HPDE6-E6E7 (cell line): ENCODE results near the gene GYG1.
"Not testable (repeated sequence)": the region's sequence is repeated elsewhere in the genome, so short reads cannot be mapped to it uniquely, and the experiment has no call there.

ENCODE experiments used
- DNase-seq: peaks from one replicate; pipeline ENCODE4 v3.0.0; 2011; ENCODE audit warnings: missing footprints; ENCODE audit errors: extremely low spot score

Gene GYG1

DNA sequence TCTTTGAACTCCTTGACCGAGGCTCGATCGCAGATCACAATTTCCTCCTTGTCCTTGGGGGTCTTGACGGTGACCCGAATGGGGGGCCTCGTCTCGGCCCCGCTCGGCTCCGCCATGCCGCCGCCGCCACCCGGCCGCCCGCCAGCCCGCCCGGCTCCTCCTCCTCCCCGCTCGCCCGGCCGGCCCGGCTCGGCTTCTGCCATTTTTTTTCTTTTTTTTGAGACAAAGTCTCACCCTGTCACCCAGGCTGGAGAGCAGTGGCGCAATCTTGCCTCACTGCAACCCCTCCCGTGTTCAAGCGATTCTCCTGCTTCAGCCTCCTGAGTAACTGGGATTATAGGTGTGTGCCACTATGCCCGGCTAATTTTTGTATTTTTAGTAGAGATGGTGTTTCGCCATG lies 3.8 kb upstream of the GYG1 start:
- DNase-seq: not testable (repeated sequence)

DNA sequence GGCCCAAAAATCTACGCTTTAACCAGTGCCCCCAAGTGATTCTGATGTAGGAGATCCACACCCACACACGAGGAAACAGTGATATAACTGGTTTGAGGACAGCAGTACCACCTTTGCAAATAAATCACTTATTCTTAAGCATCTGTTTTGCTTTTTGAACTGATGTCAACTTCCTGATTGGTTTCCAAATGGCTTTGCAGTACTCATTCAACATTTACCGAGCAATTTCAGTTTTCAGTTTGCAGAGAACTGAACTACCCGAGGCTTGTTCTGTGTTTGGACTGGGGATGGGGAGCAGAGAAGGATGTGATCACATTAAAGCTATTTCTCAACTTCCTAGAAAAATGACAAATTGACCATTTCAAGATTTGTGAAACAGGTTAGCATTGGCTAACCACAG lies 1.1 kb upstream of the GYG1 start:
- DNase-seq: no peak

DNA sequence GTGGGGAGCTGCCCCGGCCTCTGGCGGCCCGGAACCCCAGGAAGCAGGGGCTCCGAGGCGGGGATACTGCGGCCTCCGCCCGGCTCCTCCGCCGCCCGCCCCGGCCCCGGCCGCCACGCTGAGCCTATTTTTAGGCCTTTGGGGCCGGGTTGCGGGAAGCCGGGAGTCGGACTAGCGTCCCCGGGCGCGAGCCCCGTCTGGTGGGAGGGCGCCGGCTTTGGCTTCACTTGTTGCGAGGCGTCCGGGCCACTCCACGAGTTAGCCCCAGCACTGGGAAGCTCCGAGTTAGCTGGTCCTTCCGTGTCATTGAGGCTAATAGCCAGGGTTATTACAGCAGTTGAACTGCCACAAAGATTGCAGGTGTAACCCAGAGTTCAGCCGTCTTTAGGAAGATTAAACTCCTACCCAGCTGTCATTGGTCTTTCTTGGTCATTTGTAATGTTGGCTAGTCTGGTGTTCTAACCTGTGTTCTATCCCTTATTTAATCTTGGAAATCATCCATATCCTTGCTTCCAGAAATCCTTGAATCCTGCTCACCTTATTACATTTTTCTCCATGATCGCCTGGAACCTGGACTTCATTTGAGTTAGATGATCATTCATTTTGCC lies 791 bp downstream of the GYG1 start:
- DNase-seq: peak; percentile 16

DNA sequence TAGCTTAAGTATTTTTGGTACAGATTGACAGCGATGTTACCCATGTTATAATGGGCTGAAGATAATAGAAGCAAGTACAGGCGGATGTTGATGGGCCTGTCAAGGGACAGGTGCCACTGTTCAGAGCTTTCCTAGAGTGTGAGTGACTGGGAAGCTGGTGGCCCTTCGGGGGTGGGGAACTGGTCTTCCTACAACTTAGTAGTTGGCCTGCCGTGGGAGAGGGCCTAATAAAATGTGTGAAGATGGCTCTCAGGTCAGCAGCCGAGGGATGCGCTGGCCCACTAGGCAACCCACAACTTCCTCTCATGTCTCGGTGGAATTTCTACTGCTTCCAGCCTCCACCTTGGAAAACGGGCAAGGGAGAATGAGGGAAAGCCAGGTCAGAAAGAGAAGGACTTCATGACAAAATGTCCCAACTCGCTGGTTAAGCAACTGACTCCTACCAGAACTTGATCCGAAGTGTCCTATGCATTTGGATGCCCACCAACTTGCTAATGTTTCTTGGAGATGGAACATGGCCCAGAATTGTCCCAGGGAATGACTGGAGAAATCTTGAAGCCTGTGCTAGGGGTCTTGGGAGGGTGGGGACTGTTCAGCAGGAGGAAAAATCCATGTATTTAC lies 1.4 kb downstream of the GYG1 start:
- DNase-seq: no peak

DNA sequence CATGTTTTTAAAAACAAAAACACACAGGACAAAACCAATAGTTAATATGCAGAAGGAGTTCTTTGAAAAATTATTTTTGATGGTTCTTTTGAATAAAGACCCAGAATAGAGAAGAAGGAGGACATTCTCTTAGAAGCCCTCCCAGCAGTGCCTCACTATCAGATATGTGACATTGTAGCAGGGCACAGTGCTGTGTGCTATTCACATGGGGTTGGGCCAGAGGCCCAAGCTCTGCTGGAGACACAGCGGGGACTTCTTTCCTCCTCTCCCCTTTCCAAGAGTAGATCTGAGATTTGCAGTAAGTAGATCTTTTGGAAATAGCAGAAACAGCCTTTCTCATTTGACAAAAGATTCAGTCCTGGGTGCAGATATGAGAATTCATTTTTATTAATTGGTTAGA lies 6.3 kb downstream of the GYG1 start:
- no peak for DNase-seq

DNA sequence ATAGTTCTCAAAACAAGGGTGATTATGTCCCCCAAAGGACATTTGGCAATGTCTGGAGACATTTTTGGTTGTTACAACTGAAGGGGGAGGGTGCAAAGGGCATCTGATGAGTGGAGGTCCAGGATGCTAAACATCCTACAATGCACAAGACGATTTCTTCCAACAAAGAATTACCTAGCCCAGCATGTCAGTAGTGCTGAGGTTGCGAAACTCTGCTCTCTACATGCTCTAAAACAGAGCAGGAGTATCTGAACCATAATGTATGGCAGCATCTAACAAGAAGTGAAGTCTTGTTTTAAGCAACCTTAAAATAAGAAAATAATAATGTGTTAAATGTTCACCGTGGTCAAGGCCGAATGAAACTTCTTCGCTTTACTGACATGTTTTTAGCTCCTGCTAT lies 7.0 kb downstream of the GYG1 start:
- DNase-seq: no peak

DNA sequence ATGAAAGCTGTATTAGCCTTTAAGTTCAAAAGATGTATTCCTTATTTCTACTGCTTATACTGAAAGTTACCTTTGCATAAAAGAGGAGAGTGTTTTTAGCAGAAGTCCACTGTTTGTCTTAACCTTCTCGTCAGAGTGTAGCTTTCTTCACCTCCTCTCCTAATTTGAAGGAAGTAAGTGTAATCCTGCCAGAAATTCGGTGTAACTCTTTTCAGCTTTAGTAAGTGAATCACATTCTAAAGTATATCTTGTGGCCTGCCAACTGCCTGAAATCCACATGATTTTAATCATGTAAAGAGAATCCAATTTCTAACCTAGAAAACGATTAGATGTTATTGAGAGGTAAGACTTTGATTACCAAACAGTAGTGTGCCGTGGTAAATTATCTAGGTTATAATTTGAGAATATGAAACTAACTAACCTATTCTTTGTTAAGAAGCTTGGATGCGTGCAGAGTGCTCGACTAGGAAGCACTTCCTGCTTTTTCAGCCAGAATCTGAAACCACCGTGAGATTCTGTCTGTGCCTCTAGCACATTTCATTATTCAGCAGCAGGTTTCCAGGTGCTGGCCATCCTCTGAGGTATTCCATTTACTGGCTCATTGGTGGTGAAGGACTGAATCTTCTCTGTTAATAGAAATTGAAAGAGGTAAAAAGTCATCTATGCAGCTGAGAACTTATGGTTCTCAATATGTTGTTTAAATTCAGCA lies 7.5 kb downstream of the GYG1 start:
- no peak for DNase-seq

DNA sequence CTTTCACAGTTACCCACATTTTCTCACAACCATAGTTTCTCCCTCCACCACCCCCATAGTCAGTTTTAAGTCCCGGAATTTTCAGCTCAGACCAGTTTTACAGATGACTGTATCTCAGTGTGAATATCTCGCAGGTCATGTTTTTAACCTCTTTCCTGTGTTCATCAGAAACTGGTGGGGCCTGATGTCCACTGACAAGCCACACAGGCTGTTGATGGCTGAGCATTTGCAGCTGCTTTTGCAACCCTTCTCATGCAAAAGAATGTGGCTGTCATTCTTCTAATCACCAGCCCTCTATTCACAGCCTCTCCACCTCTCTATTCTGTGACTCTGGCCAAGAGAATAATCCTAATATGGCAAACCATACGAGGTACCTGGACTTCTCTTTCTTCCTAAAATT lies 8.5 kb downstream of the GYG1 start:
- DNase-seq: no peak

DNA sequence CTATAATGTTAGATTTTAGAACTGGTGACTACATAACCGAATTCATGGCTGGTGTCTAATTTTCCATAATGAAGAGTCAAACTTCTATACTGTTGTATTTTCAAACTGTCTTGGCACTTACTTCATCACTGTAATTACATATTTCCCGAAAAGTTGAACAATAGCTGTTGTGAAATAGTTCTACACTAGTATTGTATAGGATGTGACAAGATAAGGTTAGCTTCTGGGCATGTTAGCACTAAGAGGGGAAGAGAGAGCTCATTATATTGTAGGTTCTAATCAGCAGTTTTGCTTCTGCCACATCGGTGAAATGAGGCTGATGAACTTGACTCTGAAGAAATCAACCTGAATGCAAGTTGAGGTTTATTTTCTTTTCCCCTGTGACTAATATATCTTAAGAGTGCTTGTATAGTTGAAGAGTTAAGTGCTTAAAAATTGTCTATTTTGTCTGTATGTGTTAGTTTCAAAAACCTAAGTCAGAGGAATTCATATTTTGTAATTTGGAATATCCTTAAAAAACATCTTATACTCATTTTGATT lies 8.9 kb downstream of the GYG1 start:
- DNase-seq: no peak

DNA sequence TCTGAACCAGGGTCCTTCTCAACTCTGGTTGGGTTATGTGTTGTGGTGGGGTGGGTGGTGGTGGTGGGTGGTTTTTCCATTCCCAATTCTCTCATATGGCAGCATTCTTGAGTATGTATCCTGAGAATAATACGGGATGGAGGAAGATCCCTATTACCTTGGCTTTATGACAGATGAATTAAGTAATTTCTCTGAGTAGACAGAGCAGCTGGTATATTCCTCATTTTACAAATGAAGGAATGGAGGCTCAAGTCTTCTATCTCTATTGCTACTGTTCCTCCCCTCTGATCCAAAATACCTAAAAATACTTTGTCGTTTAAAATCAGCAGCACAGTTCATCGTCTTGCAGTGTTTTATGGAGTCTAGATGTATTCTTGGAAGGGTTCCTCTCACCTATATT lies 10.4 kb downstream of the GYG1 start:
- DNase-seq: no peak

DNA sequence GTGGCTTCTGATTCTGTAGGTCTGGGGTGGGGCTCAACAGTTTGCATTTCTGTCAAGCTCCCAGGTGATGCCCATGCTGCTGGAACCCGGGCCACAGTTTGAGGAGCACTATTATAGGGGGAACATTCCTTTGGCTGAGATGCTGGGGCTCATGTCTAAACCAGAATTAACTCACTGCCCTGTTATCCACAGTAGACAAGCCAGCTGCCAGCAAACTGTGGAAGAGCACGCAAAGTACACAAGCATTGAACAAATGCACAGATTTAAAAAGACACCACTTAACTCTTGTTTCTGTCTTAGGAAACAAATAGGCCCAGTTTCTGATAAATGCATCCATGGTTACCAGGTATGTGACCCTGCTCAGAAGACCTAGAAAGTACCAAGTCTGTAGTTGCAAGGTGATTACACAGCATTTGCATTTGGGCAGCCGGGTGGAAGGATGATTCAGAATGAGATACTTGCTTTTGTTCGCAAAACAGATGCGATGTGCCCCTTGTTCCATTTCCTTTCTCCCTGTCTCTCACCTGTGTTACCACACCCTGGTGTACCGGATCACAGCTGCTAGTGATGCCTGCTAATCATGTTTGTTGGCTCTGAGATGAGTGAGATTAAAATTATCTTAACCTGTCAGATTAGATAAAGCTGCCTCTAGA lies 12.4 kb downstream of the GYG1 start:
- DNase-seq: peak; percentile 15

DNA sequence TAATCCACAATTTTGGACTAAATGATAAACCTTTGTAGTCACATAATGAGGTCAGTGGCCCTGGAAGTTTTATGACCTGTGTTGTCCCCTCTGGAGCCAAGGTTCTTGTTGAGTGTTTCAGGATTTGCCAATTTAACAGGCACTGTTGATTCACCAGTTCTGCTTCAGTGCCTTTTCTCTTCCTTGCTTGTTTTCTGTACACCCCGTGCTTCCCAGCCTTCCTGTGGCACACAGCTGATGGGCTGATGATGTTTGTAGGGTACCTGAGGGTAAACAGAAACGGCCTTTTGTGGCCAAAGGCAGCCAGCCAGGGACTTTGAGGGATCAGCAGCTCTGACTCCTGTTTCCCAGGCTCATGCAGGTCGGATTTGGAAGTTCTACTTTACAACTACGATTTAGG lies 13.3 kb downstream of the GYG1 start:
- DNase-seq: no peak

DNA sequence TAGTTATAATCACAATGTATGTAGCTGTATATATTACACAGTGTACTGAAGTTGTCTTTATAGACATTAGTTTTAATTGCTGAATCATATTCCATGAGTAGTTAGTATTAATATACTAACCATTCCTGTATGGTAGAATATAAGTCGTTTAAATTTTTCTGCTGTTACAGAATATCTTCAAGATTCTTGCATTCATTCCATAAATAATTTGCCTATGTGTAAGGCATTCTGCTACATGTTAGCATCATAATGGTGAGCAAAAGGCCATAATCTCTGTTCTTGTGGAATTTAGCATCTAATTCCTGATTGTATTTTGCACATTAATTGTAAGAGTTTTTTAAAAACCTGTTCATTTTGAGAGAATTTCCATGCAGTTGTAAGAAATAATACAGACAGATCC lies 14.1 kb downstream of the GYG1 start:
- DNase-seq: no peak

DNA sequence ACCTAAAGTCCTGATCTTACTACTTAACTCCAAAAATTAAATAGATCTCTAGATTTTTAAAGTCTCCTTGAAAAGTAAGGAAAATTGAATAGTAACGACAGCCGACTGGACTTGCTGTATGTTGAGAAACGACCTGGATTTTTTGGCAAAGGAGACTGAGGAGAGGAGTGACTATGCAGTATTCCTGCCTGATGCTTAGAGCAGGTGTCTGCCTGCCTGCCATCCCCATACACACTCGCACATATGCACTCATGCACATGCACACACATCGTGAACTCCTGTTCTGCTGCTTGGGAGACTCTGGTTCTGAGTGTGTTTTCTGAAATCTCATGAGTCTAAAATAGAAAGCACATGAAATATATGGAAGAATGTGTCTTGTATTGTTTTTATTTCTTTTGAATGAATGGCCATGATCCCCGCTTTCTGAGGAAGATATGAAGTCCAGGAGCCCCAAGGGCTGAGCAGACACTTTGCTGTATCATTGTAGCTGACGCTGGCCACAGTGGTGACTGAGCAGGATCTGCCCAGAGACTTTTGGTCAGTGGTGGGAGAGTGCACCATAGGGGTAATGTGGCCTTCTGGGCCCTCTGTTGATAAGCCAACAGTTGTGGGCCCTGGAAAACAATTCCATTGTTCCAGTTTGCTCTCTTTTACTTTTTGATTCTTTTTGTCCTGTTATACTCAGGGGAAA lies 16.4 kb downstream of the GYG1 start:
- no peak for DNase-seq

DNA sequence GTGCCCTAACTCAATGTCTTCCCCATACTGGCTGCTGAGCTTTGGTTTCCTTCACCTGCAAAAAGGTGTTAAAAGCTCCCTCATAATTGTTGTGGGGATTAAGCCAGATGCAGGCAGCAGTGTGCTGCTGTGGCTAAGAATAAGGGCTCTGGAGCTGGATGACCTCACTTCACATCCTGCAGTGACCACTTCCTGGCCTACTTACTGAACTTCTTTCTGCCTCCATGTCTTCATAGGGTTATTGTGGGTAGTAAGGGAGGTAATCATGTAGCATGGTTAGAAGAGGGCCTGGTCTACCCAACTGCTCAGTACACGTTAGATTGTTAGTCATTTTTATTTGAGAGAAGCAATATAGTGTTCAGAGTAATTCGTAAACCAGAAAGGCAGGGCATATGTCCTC lies 18.4 kb downstream of the GYG1 start:
- DNase-seq: no peak

DNA sequence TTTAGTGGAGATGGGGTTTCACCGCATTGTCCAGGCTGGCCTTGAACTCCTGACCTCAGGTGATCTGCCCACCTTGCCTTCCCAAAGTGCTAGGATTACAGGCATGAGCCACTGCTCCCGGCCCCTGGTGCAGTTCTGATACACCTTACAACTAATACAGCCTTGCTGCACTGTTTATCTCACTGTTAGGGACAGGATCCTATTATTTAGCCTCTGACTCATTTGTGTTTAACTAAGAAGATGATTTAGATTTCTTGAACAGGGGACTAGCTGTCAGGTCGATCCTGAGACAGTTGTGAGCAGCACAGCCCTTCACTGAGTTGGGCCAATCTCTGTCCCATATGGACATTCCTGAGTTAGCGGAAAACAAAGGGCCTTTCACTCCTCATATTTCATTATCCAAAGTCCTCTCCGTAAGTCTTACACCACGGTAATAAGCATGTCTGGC lies 19.2 kb downstream of the GYG1 start:
- DNase-seq: no peak

DNA sequence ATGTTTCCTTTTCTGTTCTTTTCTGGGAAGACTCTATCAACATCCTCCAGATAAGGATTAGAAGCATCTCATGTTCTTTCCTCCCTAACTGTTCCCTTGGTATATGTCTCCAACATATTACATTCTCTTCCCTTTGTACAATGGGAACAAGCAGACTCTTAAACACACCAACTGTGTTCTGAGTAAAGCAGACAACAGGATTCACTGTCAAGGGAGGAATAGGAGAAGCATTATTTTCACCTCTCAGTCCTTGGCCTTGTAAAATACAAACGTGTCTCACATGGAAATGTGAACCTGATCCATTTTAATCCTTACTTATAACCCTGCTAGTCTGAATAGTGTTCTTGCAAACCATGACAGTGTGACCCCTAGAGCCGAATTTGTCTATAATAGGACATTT lies 19.6 kb downstream of the GYG1 start:
- DNase-seq: no peak

DNA sequence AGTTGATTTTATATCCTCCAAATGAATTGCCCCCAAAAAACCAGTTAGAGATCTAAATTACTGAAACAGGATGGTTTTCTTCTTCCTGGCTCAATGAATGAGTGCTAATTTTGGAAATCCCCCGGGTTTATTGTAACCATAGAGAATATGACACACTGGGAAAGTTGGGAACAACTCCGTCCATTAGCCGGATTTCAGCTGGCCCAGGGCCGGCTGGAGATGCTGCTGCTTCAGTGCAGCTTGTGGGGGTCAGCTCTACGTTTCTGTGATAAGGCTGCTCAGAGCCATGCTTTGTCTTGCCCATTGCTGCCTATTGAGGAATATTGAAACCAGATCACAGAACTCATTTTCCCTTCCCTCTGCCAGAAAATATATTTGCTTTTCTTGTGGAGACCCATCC lies 20.3 kb downstream of the GYG1 start:
- no peak for DNase-seq

DNA sequence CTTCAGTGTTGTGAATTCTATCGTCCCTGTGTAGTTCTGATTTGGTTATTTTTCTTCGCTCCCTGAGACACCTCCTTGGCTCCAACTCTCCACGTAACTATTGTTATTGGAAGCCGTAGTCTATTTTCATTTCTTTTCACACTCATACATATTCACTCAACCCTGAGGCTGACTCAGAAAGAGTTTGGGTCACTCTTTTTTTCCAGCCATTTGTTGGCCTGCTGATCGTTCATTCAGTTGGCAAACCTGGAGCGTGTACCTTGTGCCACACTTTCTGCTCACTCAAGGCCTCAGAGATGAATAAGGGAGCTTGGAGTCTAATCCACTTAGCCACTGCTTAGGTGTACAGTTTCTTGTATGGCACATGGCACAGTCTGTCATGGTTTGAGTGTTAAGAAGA lies 22.4 kb downstream of the GYG1 start:
- no peak for DNase-seq

DNA sequence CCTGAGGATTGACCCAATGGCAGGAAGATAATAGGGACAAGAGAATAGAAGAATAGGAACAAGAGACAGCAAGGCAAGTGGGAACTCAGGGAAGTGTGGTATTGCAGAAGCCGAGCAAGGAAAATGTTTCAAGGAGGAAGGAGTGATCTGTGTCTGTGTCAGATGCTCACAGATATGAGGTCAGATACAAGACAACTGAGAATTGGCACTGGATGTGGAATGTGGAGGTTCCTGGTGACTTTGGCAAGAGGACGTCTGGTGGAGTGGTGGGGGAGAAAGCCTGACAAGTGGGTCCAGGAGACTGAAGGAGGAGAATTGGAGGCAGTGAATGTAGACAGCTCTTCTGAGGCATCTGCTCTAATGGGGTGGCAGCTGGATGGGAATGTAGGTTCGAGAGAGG lies 24.1 kb downstream of the GYG1 start:
- no peak for DNase-seq

DNA sequence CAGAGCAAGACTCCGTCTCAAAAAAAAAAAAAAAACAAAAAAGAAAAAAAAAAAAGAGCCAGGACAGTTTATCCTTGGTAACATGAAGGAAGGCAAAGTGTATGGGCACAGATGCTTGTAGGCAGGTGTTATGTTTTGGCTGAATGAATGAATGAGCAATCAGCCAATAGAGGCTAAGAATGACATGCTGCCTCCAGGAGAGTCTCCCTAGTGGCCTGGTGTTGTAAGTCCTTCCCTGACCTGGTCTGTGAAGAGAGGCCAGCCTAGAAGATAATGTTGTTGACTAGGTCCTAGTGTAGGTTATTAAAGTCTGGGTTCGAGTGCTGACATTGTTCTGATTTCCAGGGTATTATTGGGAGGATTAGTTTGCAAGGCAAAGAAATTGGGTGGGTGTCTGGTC lies 24.9 kb downstream of the GYG1 start:
- no peak for DNase-seq
